DMS53 treated with DMSO at 0.1 percent for 48 hours (cell line): ENCODE measurements around the gene VTI1A.
"Not testable (repeated sequence)": the region's sequence is repeated elsewhere in the genome, so short reads cannot be mapped to it uniquely, and the experiment has no call there.

Source experiments
- DNase-seq: peaks from one replicate; lab custom pipeline; 2025; ENCODE audit not compliant: unreplicated experiment; lab: John Stamatoyannopoulos, UW

VTI1A gene

GRCh38 chr10:112448888-112449287 lies 1.9 kb downstream of the VTI1A start:
- no peak for DNase-seq

- DNase-seq, result no peak
Measured at GRCh38 chr10:112454910-112455779, 8.1 kb downstream of the VTI1A start.

- DNase-seq, result no peak
Measured at GRCh38 chr10:112456533-112456932, 9.5 kb downstream of the VTI1A start.

GRCh38 chr10:112460366-112460765 lies 13.4 kb downstream of the VTI1A start:
- DNase-seq, result no peak

GRCh38 chr10:112461029-112461887 lies 14.2 kb downstream of the VTI1A start:
- DNase-seq, result peak; percentile 14

- DNase-seq, result not testable (repeated sequence)
Measured at GRCh38 chr10:112464074-112464473, 17.1 kb downstream of the VTI1A start.

GRCh38 chr10:112465299-112465883 lies 18.4 kb downstream of the VTI1A start:
- DNase-seq, result no peak

- no peak for DNase-seq
Measured at GRCh38 chr10:112466802-112467201, 19.8 kb downstream of the VTI1A start.

- DNase-seq, result no peak
Measured at GRCh38 chr10:112467541-112468075, 20.6 kb downstream of the VTI1A start.

GRCh38 chr10:112471878-112472487 lies 25.0 kb downstream of the VTI1A start:
- DNase-seq, result peak; percentile 63

- DNase-seq, result peak; percentile 8
Measured at GRCh38 chr10:112475575-112476218, 28.7 kb downstream of the VTI1A start.

GRCh38 chr10:112481602-112482001 lies 34.6 kb downstream of the VTI1A start:
- no peak for DNase-seq

- no peak for DNase-seq
Measured at GRCh38 chr10:112484399-112484798, 37.4 kb downstream of the VTI1A start.

GRCh38 chr10:112487964-112488363 lies 40.9 kb downstream of the VTI1A start:
- DNase-seq, result no peak

GRCh38 chr10:112490545-112490944 lies 43.5 kb downstream of the VTI1A start:
- peak; percentile 97 for DNase-seq

- no peak for DNase-seq
Measured at GRCh38 chr10:112491144-112491543, 44.1 kb downstream of the VTI1A start.

- no peak for DNase-seq
Measured at GRCh38 chr10:112492736-112493135, 45.7 kb downstream of the VTI1A start.

GRCh38 chr10:112497347-112497950 lies 50.4 kb downstream of the VTI1A start:
- DNase-seq, result no peak

GRCh38 chr10:112498806-112499205 lies 51.8 kb downstream of the VTI1A start:
- no peak for DNase-seq

GRCh38 chr10:112499985-112500384 lies 53.0 kb downstream of the VTI1A start:
- not testable (repeated sequence) for DNase-seq
